Mucosa of stomach (tissue), 1 donor: ENCODE measurements around the gene PLEKHG3.

Source experiments
- H3K27me3 ChIP-seq: one replicate; pipeline ENCODE4 v1.7.0; 2013; ENCODE audit warnings: mild to moderate bottlenecking, low read length; ENCODE audit not compliant: control insufficient read depth, insufficient read depth
- H3K36me3 ChIP-seq: one replicate; pipeline ENCODE4 v1.7.0; 2013; ENCODE audit warnings: low read length; ENCODE audit not compliant: control insufficient read depth, insufficient read depth
- H3K4me1 ChIP-seq: one replicate; pipeline ENCODE4 v1.7.0; 2013; ENCODE audit warnings: mild to moderate bottlenecking, low read length; ENCODE audit not compliant: control insufficient read depth, insufficient read depth
- H3K4me3 ChIP-seq: one replicate; pipeline ENCODE4 v1.7.0; 2013; ENCODE audit warnings: low read length
- H3K9ac ChIP-seq: one replicate; pipeline ENCODE4 v1.7.0; 2013; ENCODE audit warnings: mild to moderate bottlenecking, low read length, moderate library complexity
- H3K9me3 ChIP-seq: one replicate; pipeline ENCODE4 v1.7.0; 2013; ENCODE audit warnings: mild to moderate bottlenecking, low read length, moderate library complexity; ENCODE audit not compliant: control insufficient read depth
- donor health status: Pancreatic carcinoma.

Gene PLEKHG3

GRCh38 chr14:64702493-64703394 lies 1.5 kb upstream of the PLEKHG3 start:
- peaks cover 51% of the 10 kb centered on the region for H3K4me1 ChIP-seq
- H3K36me3 ChIP-seq, result no peaks in the 10 kb centered on the region
- no peaks in the 10 kb centered on the region for H3K9me3 ChIP-seq
- H3K9ac ChIP-seq, result peak overlapping the region; percentile 9
- peaks cover 13% of the 10 kb centered on the region for H3K27me3 ChIP-seq
- H3K4me3 ChIP-seq, result peak overlapping the region; percentile 20

GRCh38 chr14:64703395-64704142 lies 655 bp upstream of the PLEKHG3 start:
- Histone ChIP-seq H3K4me3 (peak overlapping the region; percentile 52), H3K4me1 (peaks cover 54% of the 10 kb centered on the region)

GRCh38 chr14:64704743-64705380 lies 638 bp downstream of the PLEKHG3 start:
- H3K36me3 ChIP-seq, result no peaks in the 10 kb centered on the region
- H3K4me1 ChIP-seq, result peaks cover 51% of the 10 kb centered on the region
- H3K9ac ChIP-seq, result peak overlapping the region; percentile 89
- no peaks in the 10 kb centered on the region for H3K9me3 ChIP-seq
- peaks cover 13% of the 10 kb centered on the region for H3K27me3 ChIP-seq
- peak overlapping the region; percentile 81 for H3K4me3 ChIP-seq

More at GRCh38 chr14:64703395-64704142, 655 bp upstream of the PLEKHG3 start:
- Histone ChIP-seq H3K27me3 (peaks cover 13% of the 10 kb centered on the region), H3K9me3 (no peaks in the 10 kb centered on the region), H3K9ac (peak overlapping the region; percentile 89), H3K36me3 (no peaks in the 10 kb centered on the region)

GRCh38 chr14:64705381-64706118 lies 1.3 kb downstream of the PLEKHG3 start:
- Histone ChIP-seq H3K9me3 (no peaks in the 10 kb centered on the region), H3K27me3 (peaks cover 8% of the 10 kb centered on the region), H3K4me3 (peak overlapping the region; percentile 81), H3K4me1 (peaks cover 51% of the 10 kb centered on the region), H3K36me3 (no peaks in the 10 kb centered on the region), H3K9ac (peak overlapping the region; percentile 89)

- H3K4me3 ChIP-seq, result no peak overlapping the region
- H3K4me1 ChIP-seq, result peaks cover 51% of the 10 kb centered on the region
- peak overlapping the region; percentile 89 for H3K9ac ChIP-seq
Measured at GRCh38 chr14:64706119-64706592, 1.9 kb downstream of the PLEKHG3 start.

GRCh38 chr14:64706593-64707193 lies 2.5 kb downstream of the PLEKHG3 start:
- Histone ChIP-seq H3K27me3 (peaks cover 4% of the 10 kb centered on the region), H3K9ac (peak overlapping the region; percentile 89), H3K4me1 (peaks cover 51% of the 10 kb centered on the region), H3K36me3 (no peaks in the 10 kb centered on the region), H3K9me3 (no peaks in the 10 kb centered on the region), H3K4me3 (no peak overlapping the region)

More at GRCh38 chr14:64706119-64706592, 1.9 kb downstream of the PLEKHG3 start:
- H3K9me3 ChIP-seq, result no peaks in the 10 kb centered on the region
- H3K36me3 ChIP-seq, result no peaks in the 10 kb centered on the region
- peaks cover 8% of the 10 kb centered on the region for H3K27me3 ChIP-seq

- Histone ChIP-seq H3K36me3 (no peaks in the 10 kb centered on the region), H3K27me3 (peaks cover under 1% of the 10 kb centered on the region), H3K9ac (no peak overlapping the region), H3K4me1 (peaks cover 48% of the 10 kb centered on the region), H3K4me3 (no peak overlapping the region), H3K9me3 (no peaks in the 10 kb centered on the region)
Measured at GRCh38 chr14:64707661-64708060, 3.4 kb downstream of the PLEKHG3 start.

- Histone ChIP-seq H3K36me3 (no peaks in the 10 kb centered on the region), H3K4me3 (no peak overlapping the region), H3K4me1 (peaks cover 43% of the 10 kb centered on the region), H3K27me3 (no peaks in the 10 kb centered on the region), H3K9me3 (no peaks in the 10 kb centered on the region), H3K9ac (no peak overlapping the region)
Measured at GRCh38 chr14:64708148-64709004, 4.2 kb downstream of the PLEKHG3 start.

GRCh38 chr14:64709126-64709525 lies 4.9 kb downstream of the PLEKHG3 start:
- Histone ChIP-seq H3K4me1 (peaks cover 43% of the 10 kb centered on the region), H3K27me3 (no peaks in the 10 kb centered on the region), H3K9me3 (no peaks in the 10 kb centered on the region), H3K36me3 (no peaks in the 10 kb centered on the region), H3K9ac (no peak overlapping the region), H3K4me3 (no peak overlapping the region)

- Histone ChIP-seq H3K9me3 (no peaks in the 10 kb centered on the region), H3K9ac (no peak overlapping the region), H3K4me3 (no peak overlapping the region), H3K27me3 (no peaks in the 10 kb centered on the region), H3K36me3 (no peaks in the 10 kb centered on the region), H3K4me1 (peaks cover 39% of the 10 kb centered on the region)
Measured at GRCh38 chr14:64711039-64711438, 6.8 kb downstream of the PLEKHG3 start.
